GM21737 (cell line): ENCODE measurements around the gene NRP2.
A peak's percentile ranks its signal among the peaks of the same experiment; 100 is the strongest.

ENCODE experiments used
- ATAC-seq: cut with Tn5 transposase; IDR thresholded peaks from one replicate; pipeline ENCODE4 v1.9.1; 2021; ENCODE audit warnings: mild to moderate bottlenecking, moderate library complexity; ENCODE audit not compliant: unreplicated experiment

The NRP2 gene

DNA sequence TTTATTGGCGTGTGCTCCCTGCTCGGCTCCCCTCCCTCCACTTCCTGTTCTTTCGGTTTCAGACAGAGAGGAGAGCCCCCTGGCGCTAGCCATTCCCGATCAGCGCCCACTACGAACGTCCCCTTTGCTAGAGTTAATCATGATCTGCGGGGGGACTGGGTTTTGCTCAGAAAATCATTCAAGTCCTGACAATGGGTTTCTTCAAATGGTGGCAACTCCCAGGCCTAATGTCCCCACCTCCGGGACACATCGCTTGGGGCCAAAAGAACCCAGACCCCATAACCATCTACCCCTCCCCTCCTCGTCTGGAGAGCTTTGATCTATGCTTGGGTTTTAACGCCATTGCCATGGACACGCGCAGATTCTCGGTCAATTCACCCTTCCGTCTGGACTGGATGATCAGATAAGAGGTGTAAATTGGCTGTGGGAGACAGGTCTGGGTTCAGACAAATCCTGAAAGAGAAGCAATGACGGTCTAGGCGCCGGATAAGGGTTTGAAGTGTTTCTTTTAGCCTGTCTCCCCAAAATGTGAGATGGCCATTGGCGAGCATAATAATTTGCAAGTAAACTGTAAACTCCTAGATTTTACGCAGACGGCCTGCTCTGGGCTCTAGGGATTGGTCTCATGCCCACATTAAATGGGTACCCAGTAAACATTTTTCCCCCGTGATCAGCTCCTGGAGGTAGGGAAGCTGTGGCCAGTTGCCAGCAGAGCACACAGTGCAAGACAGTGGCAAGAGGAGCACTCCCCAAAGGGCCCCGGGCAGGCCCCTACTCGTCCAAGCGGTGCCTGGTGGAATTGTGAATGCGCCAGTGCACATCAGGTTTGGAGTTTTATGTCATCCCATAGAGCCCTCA, 4.7 kb downstream of the NRP2 start:
- ATAC-seq: no peak

- no peak for ATAC-seq
These were observed 5.3 kb downstream of the NRP2 start for GRCh38 chr2:205687641-205687956.

DNA sequence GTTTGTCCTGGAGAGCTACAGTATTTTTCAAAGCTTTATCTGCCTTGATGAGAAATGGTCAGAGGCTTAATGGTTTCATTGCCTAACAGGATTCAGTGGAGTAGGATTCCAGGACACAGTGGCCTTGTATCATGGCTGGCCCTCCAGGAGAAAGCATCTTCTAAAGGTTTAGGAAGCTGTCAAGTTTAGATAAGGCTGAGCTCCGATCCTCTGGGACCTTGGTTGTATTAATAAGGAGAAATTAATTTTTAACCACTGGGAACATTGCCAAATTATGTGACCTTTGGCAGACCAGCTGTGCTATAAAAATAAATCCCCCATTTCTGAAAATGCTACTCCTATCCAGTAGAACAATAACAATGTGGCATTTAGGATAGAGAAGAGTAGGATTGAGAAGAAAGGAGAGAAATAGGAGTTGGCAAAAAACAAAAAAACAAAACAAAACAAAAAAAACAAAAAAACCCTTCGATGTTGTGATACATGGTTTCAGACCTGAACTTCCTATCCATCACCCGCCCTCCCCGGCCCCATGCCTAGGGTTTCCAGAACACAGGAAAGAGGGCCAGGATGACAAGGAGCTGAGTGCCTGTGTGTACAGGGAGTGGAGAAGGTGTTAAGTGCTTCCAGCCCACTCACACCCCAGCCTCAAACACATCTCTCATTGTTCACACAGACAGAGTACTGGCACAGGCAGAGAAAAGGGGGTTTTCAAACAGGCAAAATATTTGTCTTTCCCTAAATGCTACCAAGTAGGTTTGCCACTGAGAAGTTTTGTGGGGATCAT, 6.3 kb downstream of the NRP2 start:
- no peak for ATAC-seq

- ATAC-seq: no peak
These were observed 7.5 kb downstream of the NRP2 start for GRCh38 chr2:205689820-205690219.

DNA sequence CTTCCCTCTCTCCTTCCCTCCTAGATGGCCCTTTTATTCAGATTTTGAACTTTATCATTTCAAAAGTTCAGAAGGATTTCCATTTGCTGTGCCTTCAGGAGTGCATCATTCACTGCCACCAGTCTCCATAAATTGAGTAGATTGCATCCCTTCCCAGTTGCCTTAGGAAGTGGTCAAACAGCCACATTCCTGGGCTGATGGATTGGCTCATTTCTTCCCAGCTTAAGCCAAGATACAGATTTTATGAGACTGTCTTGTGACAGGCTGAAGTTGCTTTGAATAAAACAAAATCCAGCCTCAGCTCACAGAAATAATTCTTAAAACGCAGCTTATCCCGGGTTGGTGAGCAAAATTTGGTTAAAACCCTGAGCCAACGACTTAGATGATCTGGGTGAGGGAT, 9.8 kb downstream of the NRP2 start:
- no peak for ATAC-seq

GRCh38 chr2:205694256-205694655, 12.0 kb downstream of the NRP2 start:
- no peak for ATAC-seq

DNA sequence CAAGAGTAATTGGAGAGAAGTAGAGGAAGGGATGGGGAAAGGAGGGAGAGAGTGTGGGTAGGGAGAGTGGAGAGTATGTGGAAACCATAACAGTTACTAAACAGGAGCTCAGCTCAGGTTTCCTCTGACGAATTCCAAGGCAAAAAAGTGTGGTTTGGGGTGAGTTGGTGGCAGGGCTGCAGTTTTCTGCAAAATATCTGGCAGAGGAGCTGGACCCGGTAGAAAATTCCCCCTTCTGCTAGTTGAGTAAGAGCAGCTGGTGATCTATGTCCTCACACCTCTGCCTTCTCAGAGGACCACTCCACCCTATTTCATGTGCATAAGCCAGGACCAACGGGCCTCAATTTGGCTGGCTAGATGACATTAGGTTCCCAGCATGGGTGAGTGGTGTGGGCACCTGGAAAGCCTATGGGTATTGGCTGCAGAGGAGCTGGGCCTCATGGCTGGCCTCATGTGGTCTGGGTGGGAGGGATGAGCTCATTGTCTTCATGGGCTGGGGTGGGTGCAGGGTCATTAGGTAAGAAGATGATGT, 13.2 kb downstream of the NRP2 start:
- no peak for ATAC-seq

GRCh38 chr2:205696331-205696926, 14.1 kb downstream of the NRP2 start:
- ATAC-seq: no peak

GRCh38 chr2:205696927-205697441, 14.7 kb downstream of the NRP2 start:
- no peak for ATAC-seq

DNA sequence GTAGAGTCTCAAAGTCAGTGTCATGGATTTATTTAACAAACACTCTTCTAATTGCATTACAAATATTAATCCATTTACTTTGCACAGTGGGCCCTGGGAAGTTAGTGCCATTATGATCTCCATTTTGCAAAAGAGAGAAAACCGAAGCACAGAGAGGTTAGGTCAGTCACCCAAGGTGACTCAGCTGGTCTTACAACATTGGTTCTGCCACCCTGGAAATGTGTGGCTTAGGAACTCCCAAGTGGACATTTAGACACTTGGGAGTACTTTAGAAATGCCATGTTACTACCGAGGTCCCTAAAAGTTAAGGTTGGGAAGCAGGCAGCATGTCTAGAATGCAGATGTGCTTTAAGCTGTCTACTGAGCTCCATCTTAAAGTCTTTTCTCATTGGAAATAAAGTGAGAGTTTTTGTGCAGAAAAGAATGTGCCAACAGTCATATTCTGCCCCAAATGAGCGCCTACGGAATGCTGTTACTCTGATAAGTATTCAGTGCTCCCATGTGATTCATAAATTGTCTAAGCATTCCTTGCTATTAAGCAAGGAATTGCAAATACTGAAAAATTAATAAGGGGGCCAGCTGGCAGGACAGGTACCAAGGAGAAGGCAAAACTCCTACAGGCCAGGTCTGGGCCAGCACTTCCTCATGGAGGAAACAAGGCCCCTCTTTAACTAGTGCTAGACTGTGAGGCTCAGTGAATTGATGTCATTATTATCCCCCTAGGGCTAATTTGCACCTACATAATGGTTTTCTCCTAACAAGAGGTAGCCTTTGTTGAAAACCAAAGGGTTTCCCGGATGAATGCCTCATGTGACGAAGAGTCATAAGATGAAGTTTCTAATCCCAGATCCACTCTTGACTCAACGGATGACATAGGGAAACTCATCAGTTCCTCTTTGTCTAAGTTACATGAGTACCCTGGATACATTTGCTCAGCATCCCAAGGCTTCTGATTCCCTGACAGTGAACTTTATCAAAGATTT, 16.3 kb downstream of the NRP2 start:
- no peak for ATAC-seq

DNA sequence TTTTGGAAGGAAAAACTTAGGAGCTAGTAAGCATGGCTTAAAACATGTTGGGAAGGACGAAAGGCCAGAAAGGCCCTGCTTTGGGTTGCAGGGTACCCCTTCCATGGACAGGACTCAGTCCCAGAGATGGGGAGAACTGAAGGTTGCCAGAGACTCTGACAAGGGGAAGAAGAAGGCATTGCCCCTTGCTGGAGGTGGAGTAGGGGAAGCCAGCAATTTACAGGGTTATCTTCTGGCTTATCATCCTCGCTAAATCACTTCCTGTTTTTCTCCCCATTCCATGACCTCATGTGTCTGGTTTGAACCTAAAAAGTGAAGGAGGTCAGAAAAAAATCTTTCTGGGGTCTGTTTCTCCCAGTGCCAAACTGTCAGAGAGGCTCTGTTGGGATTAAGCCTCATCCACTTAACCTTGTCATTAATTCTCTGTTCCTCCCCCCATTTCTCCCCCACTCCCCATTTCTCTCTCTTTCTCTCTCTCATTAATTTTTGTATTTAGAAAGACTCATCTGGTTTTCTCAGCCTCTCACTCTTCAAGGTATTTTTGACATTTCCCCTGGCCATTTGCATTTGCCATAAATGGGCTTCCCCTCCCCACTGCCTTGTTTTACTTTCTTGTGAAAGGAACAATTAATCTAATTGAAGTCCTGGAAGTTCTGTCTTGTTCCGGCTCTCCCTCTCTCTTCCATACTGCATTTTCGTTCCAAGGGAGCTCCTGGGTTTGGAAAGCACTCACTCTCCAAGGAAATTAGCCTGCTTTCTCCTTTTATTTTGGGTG, 17.4 kb downstream of the NRP2 start:
- no peak for ATAC-seq

DNA sequence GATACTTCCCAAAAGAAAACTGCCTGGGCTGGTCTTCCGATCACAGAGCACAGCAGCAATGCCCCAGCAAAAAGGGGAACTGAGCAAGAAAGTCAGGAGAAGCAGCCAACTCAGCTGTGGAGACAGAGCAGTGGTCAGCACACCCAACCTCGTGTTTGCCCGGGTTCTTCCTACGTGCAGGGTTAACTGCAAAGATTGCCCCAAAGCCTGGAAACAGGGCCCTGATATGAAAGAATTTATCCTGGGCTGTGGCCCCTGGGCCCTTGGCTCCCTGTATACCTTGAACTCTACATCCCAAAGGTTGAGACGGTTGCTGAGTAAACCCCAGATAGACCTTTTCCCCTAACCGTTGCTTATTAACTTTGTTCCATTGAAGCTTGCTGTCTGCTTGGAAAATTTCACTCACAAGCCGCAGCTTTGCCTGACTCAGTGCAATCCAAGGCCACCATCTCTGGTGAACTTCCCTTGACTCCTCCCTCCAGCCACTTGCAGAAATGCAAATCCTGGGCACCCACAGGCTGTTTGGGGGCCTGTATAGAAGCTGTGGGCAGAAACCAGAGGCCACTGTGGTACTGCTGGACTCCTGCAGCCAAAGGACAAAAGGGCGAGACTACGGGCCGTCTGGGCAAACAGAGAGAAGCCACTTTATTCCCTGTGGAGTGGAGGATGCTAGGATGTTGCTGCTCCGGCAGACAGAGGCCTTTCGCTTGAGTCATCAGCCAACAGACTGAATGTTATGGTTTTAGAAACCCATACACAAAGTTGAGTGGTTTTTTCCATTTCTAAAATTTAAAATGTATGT, 18.2 kb downstream of the NRP2 start:
- peak; percentile 70 for ATAC-seq

DNA sequence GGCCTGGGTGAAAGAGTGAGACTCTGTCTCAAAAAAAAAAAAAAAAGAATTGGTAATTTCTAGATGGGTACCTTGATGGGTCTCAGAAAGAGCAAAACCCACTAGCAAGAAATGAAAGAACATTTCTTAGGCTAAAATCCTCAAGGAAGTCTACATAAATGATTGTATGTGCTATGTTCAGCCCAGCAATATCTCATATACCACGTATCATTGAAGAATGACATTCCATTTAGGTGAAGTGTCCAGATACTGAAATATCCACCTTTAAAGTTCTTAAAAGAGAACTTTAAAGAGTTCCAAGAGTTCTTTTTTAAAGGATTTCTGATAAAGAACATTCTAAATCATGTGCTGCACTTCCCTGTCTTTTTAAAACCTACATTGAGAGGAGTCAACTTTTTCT, 19.2 kb downstream of the NRP2 start:
- ATAC-seq: no peak

DNA sequence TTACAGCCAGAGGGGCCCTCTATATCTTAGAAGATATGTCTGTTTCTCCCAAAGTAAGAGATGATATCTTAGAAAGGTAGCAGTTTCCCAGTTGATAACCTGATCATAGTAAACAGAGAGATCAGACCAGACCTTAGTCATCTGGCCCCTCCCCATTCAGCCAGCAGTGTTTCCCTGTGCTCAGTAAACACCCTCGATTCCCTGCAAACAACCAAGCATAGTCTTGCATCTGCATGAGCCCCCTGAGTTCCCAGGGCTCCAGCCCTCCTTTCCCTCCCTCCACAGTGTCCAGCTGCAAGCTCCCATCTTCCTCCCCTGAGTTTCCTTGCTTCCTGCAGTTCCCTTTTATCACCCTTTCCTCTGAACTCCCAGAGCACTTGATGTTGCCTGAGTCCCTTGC, 20.3 kb downstream of the NRP2 start:
- ATAC-seq: no peak

DNA sequence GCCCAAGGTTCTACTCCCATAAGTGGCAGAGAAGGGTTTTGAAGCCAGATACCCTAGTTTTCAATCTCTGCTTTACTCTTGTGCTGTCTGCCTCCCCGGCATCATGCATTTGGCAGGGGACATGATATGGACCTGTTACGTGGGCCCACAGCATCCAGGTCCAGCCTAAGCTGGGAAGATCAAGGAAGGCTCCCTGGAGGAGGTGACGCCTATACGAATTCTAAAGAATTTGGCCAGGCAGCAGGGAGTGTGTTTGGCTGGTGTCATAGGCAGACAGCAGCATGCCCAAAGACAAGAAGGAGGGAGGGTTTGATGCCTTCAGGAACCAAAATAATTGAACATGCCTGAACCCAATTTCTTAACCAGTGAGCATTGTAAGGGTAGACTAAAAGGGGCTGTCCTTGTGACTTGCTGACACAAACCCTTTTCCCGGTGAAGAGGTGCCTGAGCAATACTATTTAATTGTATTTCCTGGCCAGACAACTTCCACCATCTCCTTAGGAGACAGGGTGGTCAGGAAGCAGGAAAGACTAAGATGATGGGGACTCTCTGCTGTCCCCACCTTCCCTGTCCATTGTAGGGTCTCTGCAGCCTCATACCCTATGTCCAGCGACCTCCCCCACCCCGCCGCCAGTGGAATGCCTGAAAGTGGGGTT, 21.3 kb downstream of the NRP2 start:
- no peak for ATAC-seq

- ATAC-seq: no peak
These were observed 21.9 kb downstream of the NRP2 start for GRCh38 chr2:205704127-205704741.

- no peak for ATAC-seq
These were observed 23.4 kb downstream of the NRP2 start for GRCh38 chr2:205705511-205706349.
